Central memory CD4-positive, alpha-beta T cell (primary cell): ENCODE results near the gene COA4.

ENCODE experiments used
- DNase-seq: peaks from one replicate; pipeline ENCODE4 v3.0.0; 2022

Gene COA4

GRCh38 chr11:73862986-73863385, 13.7 kb downstream of the COA4 start:
- DNase-seq, result no peak

DNA sequence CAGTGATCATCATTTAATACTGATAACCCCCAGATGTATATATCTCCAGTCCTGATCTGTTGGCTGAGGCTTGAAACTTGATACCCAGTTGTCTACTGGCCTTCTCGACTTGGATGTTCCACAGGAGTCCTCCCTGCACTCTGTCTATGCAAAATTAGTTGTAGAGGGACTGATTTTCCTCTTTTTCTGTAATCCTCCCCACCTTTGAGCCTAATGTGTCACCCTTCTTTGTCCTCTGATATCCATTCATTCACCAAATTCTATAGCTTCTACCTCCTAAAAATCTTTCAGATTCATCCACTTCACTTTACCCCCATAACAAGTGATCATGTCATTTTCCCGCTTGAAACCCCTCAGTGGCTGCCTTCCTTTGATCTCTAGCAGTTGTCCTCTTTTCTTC, 16.4 kb downstream of the COA4 start:
- no peak for DNase-seq

DNA sequence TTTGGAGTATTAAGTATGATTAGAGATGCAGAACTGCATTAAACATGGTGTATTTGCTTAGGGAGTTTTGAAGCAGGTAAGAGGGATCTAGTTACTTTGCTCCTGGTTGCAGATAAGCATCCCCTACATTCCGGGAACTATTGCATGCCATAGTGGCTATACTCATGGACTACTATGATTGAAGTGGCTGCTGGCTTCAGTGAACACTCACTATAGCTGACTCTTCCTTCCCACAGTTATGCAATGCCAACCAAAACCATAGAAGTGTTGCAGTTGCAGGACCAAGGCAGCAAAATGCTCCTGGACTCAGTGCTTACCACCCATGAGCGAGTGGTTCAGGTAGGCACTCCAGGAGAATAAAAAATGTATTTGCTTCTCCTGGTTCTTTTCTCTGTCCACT, 17.0 kb downstream of the COA4 start:
- DNase-seq, result no peak

GRCh38 chr11:73856031-73856567, 20.5 kb downstream of the COA4 start:
- no peak for DNase-seq

DNA sequence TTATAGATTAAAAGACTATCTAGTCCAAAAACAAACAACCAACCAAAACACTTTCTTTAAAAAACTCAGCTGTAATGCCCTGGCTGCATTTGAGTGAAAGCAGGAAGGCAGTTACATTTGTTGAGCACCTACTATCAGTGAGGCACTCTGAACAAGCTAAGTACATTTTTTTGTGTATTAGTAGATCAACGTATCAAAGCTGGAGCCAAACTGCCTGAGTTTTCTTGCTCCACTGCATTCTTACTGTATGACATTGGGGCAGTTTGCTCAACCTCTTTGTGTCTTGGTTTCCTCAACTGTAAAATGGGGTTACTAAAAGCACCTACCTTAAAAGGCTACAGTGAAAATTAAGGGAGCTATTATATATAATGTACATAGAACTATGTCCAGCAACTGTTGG, 22.0 kb downstream of the COA4 start:
- no peak for DNase-seq

DNA sequence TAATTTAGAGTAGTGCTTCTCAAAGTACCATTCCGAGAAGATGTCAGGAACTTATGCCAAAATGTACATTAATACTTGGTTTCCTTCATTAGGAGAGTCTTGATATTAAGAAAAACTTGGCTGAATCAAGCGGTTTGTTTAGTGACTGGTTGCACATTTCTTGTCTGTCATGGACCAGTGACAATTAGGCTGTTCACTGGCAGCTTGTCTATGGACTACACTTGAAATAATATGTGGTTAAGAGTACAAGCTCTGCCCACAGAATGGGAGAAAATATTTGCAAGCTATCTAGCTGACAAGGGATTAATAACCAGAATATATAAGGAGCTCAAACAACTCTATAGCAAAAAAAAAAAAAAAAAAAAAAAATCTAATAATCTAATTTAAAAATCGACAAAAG, 24.6 kb downstream of the COA4 start:
- no peak for DNase-seq

DNA sequence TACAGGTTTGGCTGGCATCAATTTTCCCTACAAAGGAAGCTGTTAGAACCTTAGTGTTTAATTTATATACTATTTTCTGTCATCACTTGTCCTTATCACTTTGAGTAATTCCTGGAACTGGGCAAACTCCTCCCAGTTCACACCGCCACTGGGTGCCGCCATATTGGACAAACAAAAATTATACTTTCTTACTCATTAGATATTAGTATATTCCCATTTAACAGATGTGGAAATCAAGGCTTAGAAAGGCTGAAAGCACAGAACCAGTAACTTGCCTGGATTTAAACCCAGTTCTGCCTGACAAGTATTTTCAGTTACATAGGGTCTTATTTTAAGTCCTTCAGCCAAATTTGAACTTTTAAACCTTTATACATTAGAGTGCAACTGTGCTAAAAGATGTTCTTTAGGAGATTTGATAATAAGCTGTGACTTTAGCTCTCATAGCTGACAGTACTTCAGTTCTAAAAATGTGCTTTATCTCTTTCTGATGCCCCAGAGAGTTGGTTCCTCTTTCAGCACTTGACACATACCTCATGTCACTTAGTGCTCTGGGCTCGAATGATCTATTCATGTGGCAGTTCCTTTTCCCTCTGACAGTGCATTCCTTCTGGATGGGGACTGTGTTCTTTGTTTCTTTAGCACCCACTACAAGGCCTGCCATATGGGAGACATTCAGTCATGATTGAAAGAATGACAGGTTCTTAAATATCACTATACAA, 25.4 kb downstream of the COA4 start:
- no peak for DNase-seq

GRCh38 chr11:73839123-73839457, 37.6 kb downstream of the COA4 start:
- no peak for DNase-seq

DNA sequence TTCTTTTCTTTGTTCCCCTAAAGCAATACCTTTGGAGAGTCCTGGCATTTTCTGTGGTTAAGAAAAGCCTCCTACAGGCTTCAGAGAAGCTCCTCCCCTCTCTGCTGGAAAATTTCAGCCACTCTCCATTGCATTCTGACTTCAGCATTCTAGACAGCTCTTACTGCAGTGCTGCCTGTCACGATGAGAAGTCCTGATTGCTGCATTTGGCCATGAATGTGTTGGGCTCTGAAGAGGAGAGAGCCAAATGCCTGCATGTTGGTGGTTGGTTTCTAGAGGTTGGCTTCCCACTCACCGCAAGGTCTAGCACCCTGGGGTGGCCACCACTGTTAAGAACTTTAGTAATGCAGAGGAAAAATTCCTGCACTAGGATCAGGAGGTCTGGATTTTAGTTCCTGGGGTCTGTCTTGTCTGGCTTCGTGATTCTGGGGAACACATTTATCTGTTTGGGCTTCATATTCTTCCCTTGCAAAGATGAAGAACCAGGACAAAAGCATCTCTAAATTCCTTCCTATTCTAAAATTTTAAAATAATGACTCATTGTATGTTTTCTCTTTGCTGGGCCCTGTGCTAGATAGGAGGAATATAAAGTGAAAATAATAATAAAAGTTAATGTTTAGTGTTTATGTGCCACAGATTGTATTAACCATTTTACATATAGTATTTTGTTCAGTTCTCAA, 38.1 kb downstream of the COA4 start:
- DNase-seq, result no peak

DNA sequence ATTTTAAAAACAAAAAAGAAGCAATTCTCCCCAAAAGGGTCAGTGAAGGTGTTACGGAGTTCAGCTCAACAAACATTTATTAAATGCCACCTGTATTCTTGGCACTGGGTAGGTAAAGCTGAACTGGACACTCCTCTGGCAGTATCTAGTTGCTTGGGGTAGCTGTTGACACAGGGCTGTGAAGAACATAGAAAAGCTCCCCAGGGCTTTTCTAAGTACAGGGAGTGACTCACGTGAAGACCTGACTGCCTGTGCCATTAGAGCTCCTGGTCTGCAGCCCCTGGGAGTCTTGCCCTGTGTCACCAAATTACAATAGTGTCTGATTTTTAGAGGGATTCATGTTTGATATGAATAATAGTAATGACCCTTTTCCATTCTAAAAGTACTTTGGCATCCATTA, 43.6 kb downstream of the COA4 start:
- DNase-seq, result no peak

- no peak for DNase-seq
Measured at GRCh38 chr11:73830261-73830660, 46.4 kb downstream of the COA4 start.
